Smooth muscle cell (in vitro differentiated cells): ENCODE results near the gene IBSP. TPM values are rescaled to one million over a fixed set of nuclear protein-coding genes. Genes with fewer than 3 reads are reported as not detected.

Experiments used
- DNase-seq: peaks from one replicate; lab custom pipeline; 2025; ENCODE audit not compliant: unreplicated experiment; lab: John Stamatoyannopoulos, UW
- H2AFZ ChIP-seq: fragments of 200-600 bp; sonication (generic); 2 replicates; pipeline ENCODE4 v1.6.0; 2016; ENCODE audit warnings: antibody characterized with exemption, low read depth, mild to moderate bottlenecking
- H3F3A ChIP-seq: fragments of 200-600 bp; sonication (generic); 2 replicates; pipeline ENCODE4 v1.6.0; 2017; ENCODE audit warnings: antibody characterized with exemption, low read depth
- H3K27ac ChIP-seq: fragments of 200-600 bp; sonication (generic); 2 replicates; pipeline ENCODE4 v1.5.1; 2016; ENCODE audit warnings: low read depth, mild to moderate bottlenecking
- H3K27me3 ChIP-seq: fragments of 200-600 bp; sonication (generic); 2 replicates; pipeline ENCODE4 v1.6.1; 2016; ENCODE audit warnings: low read depth, mild to moderate bottlenecking
- H3K36me3 ChIP-seq: fragments of 200-600 bp; sonication (generic); 2 replicates; pipeline ENCODE4 v1.5.1; 2016; ENCODE audit warnings: low read depth
- H3K4me1 ChIP-seq: fragments of 200-600 bp; sonication (generic); 2 replicates; pipeline ENCODE4 v1.5.1; 2016; ENCODE audit warnings: low read depth
- H3K4me2 ChIP-seq: fragments of 200-600 bp; sonication (generic); 2 replicates; pipeline ENCODE4 v1.6.0; 2016; ENCODE audit warnings: mild to moderate bottlenecking
- H3K4me3 ChIP-seq: fragments of 200-600 bp; sonication (generic); 2 replicates; pipeline ENCODE4 v1.5.1; 2016; ENCODE audit warnings: mild to moderate bottlenecking
- H3K79me2 ChIP-seq: fragments of 200-600 bp; sonication (generic); 2 replicates; pipeline ENCODE4 v1.6.0; 2016; ENCODE audit warnings: low read depth, mild to moderate bottlenecking
- H3K9ac ChIP-seq: fragments of 200-600 bp; sonication (generic); 2 replicates; pipeline ENCODE4 v1.6.0; 2016; ENCODE audit warnings: low read depth
- H3K9me3 ChIP-seq: fragments of 200-600 bp; sonication (generic); replicated peaks from 2 replicates; pipeline ENCODE4 v1.5.1; 2016; ENCODE audit warnings: low read depth
- H4K20me1 ChIP-seq: fragments of 200-600 bp; sonication (generic); 2 replicates; pipeline ENCODE4 v1.6.0; 2016; ENCODE audit warnings: low read depth
- CTCF ChIP-seq: fragments of 200-600 bp; sonication (generic); IDR thresholded peaks from 2 replicates; pipeline ENCODE4 v1.5.1; 2017; ENCODE audit warnings: borderline replicate concordance, mild to moderate bottlenecking, antibody characterized with exemption; ENCODE audit not compliant: insufficient read depth, poor library complexity, severe bottlenecking
- WGBS: methylation state at CpG from one replicate; pipeline ENCODE4 v1.1.7; 2016; ENCODE audit warnings: low lambda C conversion rate; 5-methylcytosine and 5-hydroxymethylcytosine counted together
- polyA plus RNA-seq: library from polyadenylated mRNA; unstranded; fragments of >200 nt; fragmentation: Nextera tagmentation; extraction: Ambion mirVana; gene quantifications from 2 replicates; pipeline ENCODE4 v1.2.1, GENCODE V29; 2016
- total RNA-seq: library from RNA; depleted of rRNA; stranded (reverse); fragments of >200 nt; gene quantifications from 2 replicates; pipeline ENCODE4 v1.2.3, GENCODE V29; 2014

Gene IBSP
- total and polyA plus RNA-seq, 2 experiments from 2014 or later = not detected

- no peaks in the 10 kb centered on the region for H3F3A ChIP-seq
- H2AFZ ChIP-seq = peak overlapping the region; percentile 54
- no peaks in the 10 kb centered on the region for H3K4me1 ChIP-seq
- peak overlapping the region; percentile 21 for H3K9ac ChIP-seq
- 87% methylated on average over 1 of the region's 1 CpG for WGBS
- peak overlapping the region; percentile 15 for H3K4me3 ChIP-seq
- DNase-seq = no peak
- H4K20me1 ChIP-seq = no peaks in the 10 kb centered on the region
- no peak for TF ChIP-seq CTCF
- no peaks in the 10 kb centered on the region for H3K9me3 ChIP-seq
- peak overlapping the region; percentile 90 for H3K27ac ChIP-seq
- no peaks in the 10 kb centered on the region for H3K27me3 ChIP-seq
- H3K4me2 ChIP-seq = peak overlapping the region; percentile 75
- no peaks in the 10 kb centered on the region for H3K79me2 ChIP-seq
- no peaks in the 10 kb centered on the region for H3K36me3 ChIP-seq
These were observed 45.1 kb downstream of the IBSP start for GRCh38 chr4:87844452-87844851.

GRCh38 chr4:87846226-87846625 is 46.9 kb downstream of the IBSP start:
- H3K4me3 ChIP-seq = no peak overlapping the region
- no peaks in the 10 kb centered on the region for H3K9me3 ChIP-seq
- no peaks in the 10 kb centered on the region for H3K27me3 ChIP-seq
- no peak overlapping the region for H3K9ac ChIP-seq
- no peaks in the 10 kb centered on the region for H3K36me3 ChIP-seq
- H3K79me2 ChIP-seq = no peaks in the 10 kb centered on the region
- H4K20me1 ChIP-seq = no peaks in the 10 kb centered on the region
- no peak overlapping the region for H3K4me2 ChIP-seq
- no peak for DNase-seq
- no peak overlapping the region for H2AFZ ChIP-seq
- no peaks in the 10 kb centered on the region for H3F3A ChIP-seq
- TF ChIP-seq CTCF = no peak
- H3K4me1 ChIP-seq = no peaks in the 10 kb centered on the region
- H3K27ac ChIP-seq = no peak overlapping the region
- 85% methylated on average over 5 of the region's 5 CpGs for WGBS

GRCh38 chr4:87848622-87849351 is 49.4 kb downstream of the IBSP start:
- Histone ChIP-seq H3K9me3 (no peaks in the 10 kb centered on the region), H3K27ac (no peak overlapping the region), H3K4me1 (no peaks in the 10 kb centered on the region), H3K79me2 (no peaks in the 10 kb centered on the region), H3K4me2 (peak overlapping the region; percentile 64), H2AFZ (peak overlapping the region; percentile 64), H3K36me3 (no peaks in the 10 kb centered on the region), H3K9ac (no peak overlapping the region), H4K20me1 (no peaks in the 10 kb centered on the region), H3F3A (no peaks in the 10 kb centered on the region), H3K27me3 (no peaks in the 10 kb centered on the region), H3K4me3 (peak overlapping the region; percentile 12)
- TF ChIP-seq CTCF = peak; percentile 56
- 24% methylated on average over 15 of the region's 15 CpGs for WGBS
- DNase-seq = no peak

- no peaks in the 10 kb centered on the region for H4K20me1 ChIP-seq
- no peaks in the 10 kb centered on the region for H3K9me3 ChIP-seq
- no peak overlapping the region for H3K27ac ChIP-seq
- H3K9ac ChIP-seq = no peak overlapping the region
- H3F3A ChIP-seq = no peaks in the 10 kb centered on the region
- no peaks in the 10 kb centered on the region for H3K79me2 ChIP-seq
- H2AFZ ChIP-seq = peak overlapping the region; percentile 64
- no peaks in the 10 kb centered on the region for H3K4me1 ChIP-seq
- no peak for TF ChIP-seq CTCF
- H3K4me3 ChIP-seq = no peak overlapping the region
- H3K4me2 ChIP-seq = peak overlapping the region; percentile 64
- 26% methylated on average over 4 of the region's 4 CpGs for whole genome bisulfite sequencing
- H3K27me3 ChIP-seq = no peaks in the 10 kb centered on the region
- no peak for DNase-seq
- H3K36me3 ChIP-seq = no peaks in the 10 kb centered on the region
These were observed 50.3 kb downstream of the IBSP start for GRCh38 chr4:87849612-87850011.
